Measurements from ENCODE around the gene EXOC3L1.

DNA sequence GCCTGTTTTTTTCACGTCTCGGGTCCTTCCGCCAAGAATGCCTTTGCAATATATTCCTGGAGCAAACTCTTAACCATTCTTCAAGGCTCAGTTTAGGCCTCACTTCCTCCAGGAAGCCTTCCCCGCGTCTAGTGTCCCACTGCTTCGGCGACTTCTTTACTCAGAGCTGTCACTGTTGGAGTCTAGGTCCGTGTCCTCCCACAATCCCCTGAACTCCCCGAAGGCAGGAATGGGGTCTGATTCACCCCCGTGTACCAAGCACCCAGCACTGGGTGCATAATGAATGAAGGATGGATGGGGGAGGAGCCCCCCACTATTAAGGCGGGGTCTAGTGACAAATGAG, 6.7 kb downstream of the EXOC3L1 start:
- TF ChIP-seq, protein P1, sequence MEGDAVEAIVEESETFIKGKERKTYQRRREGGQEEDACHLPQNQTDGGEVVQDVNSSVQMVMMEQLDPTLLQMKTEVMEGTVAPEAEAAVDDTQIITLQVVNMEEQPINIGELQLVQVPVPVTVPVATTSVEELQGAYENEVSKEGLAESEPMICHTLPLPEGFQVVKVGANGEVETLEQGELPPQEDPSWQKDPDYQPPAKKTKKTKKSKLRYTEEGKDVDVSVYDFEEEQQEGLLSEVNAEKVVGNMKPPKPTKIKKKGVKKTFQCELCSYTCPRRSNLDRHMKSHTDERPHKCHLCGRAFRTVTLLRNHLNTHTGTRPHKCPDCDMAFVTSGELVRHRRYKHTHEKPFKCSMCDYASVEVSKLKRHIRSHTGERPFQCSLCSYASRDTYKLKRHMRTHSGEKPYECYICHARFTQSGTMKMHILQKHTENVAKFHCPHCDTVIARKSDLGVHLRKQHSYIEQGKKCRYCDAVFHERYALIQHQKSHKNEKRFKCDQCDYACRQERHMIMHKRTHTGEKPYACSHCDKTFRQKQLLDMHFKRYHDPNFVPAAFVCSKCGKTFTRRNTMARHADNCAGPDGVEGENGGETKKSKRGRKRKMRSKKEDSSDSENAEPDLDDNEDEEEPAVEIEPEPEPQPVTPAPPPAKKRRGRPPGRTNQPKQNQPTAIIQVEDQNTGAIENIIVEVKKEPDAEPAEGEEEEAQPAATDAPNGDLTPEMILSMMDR (conservative IDR thresholded peaks at IDR 0.05): no peak
- TF ChIP-seq EZH2 (IDR thresholded peaks at IDR 0.05; ENCODE audit: low read depth): no peak

All from PC-9 (cell line).